HG02943 (cell line): ENCODE results near the gene MLXIP.

Experiments
- ATAC-seq: cut with Tn5 transposase; IDR thresholded peaks from one replicate; pipeline ENCODE4 v1.9.1; 2021; ENCODE audit warnings: mild to moderate bottlenecking, low read depth, moderate library complexity; ENCODE audit not compliant: unreplicated experiment

The MLXIP gene

DNA sequence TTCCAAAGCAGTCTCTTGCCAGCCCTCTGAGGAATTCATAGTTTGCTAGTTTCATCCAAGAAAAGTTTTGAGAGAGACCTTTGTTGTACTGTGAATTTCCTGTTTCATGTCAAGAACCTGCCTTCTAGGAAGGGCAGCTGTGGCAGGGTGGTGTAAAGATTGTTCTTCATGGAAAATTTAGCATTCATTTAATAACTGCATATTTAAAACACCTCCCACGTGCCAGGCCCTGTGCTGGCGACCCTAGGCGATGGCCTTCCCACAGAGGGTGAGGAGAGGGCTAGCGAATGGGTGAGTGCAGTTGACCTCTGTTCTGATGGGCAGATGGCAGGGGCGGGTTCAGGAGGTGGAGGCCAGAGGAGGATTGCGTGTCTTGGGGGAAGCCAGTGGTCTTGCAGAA is 43.2 kb downstream of the MLXIP start:
- ATAC-seq: no peak

DNA sequence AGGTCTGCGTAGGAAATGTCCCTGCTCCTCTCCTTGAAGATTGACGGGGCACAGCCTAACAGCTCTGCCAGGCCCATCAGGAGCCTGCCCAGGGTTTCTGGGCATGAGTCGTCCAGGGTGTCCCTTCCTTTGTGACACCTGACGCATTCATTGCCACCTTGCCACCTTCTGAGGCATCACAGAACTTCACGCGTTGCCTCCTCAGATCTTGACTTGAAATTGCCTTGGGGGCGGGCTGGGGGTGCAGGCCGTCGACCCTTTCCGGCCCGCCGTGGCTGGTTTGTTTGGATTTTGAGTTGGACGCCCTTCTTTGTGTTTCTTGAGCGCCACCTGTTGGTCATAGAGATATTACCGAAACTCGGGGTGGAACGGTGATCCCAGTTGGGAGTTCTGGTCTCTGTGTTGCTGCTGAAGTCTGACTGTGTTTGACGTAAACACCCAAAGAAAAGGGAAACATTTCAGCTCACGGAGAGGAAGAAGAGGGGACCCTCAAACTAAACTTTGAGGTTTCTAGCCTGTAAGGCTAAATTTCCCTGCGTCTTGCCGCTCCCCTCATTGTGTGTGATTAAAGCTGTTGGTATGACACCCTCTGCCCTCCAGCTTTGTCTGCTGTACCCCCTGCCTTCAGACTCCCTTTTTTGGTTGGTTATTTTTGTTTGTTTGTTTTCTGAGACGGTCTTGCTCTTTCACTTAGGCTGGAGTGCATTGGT is 44.6 kb downstream of the MLXIP start:
- ATAC-seq: no peak

DNA sequence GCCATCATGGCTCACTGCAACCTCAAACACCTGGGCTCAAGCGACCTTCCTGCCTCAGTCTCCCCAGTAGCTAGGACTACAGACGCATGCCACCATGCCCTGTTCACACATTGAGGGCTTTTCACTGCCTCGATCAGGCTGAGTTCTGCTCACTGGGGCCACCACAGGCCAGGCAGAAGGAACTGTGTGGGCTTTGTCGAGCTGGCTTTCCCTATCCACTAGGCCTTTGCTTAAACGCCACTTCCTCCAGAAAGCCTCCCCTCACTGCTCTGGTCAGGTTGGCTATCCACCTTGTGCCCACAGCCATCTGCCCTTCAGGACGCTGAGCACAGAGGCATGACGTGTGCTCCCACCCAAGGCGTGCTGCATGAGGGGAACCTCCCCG is 45.2 kb downstream of the MLXIP start:
- ATAC-seq: no peak

DNA sequence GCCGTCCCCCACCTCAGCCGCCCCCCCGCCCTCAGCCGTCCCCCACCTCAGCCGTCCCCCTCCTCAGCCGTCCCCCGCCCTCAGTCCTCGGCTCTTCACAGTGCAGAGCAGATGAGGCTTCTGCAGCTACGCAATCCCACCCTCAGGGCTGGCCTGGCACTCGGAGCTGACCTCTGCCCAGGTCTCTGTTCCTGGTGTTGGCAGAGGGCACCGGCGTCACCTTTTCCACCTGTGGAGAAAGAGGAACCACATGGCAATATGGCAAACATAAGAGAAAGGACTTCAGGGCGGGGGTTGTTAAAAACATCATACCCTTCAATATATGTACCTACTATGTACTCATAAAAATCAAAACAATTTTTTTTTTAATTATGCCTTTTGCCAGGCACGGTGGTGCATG is 45.8 kb downstream of the MLXIP start:
- no peak for ATAC-seq

DNA sequence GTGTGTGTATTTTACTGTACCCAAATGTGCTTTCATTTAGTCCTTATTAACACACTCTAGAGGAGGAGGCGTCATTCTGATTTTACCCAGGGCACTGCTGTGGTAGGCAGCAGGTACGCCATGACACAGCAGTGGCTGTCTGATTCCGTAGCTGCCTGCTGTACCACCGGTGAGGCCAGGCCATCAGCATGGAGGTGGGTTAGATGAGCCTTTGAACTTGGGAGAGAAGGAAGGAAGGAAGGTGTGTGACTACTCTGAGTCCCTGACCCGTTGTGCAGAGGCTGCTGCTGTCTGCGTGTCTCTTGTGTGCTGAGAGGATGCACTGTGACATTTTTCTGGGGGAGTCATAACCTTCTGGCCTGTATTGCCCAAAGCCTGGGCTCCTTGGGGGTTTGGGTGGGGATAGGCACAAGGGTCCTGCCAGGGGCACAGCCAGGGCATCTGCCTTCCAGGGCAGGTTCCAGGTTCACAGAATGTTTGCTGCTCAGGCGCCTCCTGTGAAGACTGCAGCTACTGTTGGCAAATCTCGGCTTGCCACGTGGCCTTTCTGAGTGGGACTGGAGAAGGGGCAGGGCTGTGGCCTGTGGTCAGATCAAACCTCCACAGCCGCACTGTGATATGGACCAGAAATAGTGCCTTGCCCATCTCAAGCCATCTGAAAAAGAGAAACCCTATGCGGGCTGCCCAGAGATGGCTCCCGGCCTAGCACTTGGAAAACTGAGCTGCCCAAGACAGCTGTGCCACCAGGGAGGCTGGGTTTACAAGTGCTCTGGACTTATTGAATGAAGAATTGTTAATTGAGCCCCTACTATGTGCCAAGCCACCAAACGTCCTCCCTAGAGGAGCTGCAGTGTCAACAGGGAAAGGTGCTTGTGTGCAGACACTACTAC is 47.1 kb downstream of the MLXIP start:
- ATAC-seq: no peak

DNA sequence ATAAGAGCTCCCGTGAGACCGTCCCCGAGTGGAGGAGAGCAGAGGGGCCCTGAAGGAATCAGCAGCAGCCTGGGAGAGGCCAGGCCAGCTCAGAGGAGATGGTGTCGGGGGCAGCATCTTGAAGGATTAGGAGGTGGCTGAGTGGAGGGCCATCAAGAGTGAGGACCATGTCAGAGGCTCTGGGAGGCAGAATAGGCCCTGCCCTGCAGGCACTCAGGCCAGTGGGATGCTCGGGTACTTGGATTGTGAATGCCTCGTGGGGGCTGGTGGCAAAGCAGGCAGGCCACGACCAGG is 47.7 kb downstream of the MLXIP start:
- ATAC-seq: no peak

DNA sequence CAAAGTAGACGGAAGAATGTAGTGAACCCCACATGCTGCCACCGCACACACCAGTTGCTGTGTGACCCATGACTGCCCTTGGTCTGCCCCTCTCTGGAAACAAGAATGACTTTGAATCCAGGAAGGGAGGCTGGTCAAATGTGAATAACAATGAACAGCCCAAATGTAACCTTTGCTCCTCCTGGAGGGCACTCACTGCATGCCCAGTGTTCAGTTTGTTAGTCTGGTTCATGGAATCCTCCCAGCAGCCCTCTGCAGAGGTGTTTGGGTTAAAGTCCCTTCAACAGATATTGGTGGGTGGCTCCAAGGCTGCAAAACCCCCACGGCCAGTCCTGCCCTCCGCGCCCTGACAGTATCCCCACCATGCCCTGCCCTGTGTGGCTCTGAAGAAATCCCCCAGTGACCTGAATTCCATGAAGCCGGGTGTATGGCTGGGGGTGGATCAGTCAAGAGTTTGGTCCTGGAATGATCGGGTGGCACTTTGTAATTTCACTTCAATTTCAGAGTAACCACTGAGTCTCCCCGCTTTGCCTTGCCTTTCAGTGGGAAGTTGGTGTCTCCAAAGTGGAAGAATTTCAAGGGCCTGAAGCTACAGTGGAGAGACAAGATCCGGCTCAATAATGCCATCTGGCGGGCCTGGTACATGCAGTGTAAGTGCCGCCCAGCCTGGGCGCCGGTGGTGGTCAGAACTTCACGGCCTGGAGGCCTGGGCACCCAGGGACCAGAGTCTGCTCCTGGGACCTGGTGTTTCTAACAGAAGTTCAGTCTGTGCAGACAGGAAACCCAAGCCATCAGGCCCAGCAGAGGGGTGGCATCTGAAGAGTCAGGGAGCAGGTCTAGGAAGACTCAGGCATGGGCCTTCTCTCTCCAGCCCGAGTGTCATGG is 48.4 kb downstream of the MLXIP start:
- no peak for ATAC-seq

DNA sequence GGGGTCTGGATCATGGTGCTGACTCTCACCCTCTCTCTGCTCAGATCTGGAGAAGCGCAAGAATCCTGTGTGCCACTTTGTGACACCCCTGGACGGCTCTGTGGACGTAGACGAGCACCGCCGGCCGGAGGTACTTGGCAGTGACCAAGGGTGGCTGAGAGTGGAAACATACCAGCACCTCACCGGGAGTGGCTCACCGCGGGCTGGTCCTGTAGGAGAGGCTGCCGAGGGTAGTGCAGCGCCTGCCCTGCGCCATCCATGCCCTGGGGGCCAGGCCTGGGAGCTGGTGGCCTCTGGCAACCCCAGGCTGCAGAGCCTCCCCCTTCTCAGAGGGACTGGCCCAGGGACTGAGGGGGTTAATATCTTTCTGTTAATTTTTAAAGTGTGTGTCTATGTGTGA is 49.3 kb downstream of the MLXIP start:
- no peak for ATAC-seq

DNA sequence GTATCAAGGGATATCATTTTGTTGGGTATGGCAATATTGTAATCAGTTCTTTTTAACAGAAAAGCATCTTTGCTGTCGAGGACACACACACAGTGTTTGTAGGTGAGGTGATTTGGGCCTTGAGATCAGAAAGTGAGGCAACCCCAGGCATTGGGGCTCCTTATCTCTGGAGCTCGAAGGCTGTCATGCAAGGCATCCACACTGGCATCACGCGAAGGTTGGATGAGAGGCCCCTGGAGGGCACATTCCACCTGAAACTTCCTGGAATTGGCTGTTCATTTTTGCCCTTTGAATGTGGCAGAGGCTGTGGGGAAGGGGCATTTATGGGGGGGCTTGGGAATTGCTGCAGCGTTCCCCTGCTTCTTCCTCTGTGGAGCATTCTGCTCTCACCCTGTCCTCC is 49.9 kb downstream of the MLXIP start:
- no peak for ATAC-seq

DNA sequence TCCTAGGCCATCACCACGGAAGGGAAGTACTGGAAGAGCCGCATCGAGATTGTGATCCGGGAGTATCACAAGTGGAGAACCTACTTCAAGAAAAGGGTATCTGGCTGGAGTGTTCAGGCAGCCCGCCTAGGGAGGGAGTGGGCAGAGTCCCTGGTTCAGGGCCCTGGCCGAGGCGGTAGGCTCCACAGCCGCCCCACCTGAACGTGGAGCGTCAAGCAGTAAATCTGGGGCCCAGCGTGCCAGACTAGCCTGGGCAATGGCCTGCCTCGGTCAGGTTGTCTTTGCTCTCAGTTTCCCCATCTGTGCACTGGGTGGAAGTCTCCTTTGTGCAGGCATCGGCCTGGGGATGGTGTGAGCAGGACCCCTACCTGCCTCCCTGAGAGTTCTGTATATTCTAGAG is 50.6 kb downstream of the MLXIP start:
- ATAC-seq: no peak

DNA sequence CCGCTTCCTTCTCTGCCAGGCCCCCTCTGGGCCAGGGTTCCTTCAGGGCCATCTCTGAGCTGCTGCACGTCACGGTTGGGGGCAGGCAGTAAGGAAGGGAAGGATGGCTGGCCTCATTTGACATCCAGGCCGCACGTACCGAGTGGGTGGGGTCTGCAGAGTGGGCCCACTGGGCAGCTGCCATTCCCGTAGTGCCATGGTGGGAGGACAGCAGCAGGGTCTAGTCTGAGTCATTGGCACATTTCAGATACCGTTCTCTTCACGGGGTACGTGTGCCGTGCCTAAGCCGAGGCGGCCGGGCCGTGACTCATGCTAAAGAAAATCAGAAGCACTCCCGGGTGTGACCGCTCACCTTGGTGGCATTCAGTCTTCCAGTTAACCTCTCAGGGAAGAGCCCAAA is 51.6 kb downstream of the MLXIP start:
- no peak for ATAC-seq

DNA sequence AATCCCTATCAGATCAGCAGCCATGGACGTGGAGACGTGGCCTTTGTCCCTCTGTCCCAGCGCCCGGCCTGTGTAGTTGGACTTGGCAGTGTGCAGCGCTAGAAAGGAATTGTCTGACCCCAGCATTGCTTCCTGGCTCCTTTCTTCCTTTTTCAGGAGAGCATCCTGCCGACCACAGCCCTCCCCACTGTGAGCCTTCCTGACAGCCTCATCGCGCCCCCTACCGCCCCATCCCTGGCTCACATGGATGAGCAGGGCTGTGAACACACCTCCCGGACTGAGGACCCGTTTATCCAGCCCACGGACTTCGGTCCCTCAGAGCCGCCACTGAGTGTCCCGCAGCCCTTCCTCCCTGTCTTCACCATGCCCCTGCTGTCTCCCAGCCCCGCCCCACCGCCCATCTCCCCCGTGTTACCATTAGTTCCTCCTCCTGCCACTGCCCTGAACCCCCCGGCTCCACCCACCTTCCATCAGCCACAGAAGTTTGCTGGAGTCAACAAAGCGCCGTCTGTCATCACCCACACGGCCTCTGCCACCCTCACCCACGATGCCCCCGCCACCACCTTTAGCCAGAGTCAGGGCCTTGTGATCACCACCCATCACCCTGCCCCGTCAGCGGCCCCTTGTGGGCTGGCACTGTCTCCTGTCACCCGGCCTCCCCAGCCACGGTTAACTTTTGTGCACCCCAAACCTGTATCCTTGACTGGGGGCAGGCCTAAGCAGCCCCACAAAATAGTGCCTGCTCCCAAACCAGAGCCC is 54.8 kb downstream of the MLXIP start:
- ATAC-seq: no peak

DNA sequence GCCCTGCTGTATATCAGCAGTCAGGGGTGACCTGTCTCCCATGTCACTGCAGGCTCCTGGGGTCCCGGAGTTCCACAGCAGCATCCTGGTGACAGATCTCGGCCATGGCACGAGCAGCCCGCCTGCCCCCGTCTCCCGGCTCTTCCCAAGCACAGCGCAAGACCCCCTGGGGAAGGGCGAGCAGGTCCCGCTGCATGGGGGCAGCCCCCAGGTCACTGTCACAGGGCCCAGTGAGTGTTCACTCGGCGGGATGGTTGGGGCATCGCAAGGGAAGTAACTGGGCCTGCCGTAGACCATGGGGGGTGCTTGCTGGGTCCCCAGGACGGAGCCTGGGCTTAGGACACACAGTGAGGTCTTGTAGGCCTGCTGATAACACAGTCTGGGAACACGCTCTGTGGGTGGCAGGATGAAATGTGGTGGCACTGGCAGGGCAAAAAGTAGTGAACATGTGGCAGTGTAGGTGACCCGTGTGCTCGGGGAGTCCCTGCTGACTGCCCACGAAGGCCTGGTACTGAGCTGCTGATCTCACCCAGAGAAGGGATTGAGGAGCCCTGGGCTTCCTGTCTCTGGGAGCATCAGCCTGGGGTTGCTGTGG is 57.0 kb downstream of the MLXIP start:
- ATAC-seq: no peak

DNA sequence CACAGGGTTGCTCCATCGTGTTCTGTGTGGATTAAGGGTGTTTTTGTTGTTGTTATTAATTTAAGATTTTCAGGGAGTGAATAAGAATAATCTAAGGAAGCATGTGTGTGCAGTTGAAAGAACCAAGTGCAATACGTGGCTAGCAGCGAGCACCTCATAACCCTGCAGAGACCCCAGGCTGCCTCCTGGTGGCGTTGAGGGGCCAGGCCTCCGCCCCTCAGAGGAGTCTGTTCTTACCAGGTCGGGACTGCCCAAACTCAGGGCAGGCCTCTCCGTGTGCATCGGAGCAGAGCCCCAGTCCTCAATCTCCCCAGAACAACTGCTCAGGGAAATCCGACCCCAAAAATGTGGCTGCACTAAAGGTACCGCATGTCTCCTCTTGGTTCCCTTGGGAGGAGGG is 58.7 kb downstream of the MLXIP start:
- ATAC-seq: no peak

DNA sequence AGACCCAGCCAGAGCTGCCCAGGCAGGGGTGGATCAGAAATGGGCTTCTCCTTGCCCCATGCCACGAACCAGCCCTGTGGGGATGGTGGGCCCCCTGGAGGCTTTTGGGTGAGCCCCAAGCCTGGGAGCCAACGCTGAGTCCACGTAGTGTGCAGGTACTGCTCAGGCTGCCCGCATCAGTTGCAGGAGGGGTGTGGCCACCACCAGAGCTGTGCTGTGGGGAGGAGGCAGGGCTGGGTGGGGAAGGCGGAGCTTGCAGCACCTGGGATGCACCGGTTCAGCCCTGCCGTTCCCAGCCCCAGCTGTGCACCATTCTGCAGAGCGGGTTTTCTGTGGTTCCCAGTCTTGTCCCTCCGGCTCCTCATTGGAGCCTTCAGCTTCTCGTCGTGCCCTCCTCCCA is 59.1 kb downstream of the MLXIP start:
- ATAC-seq: no peak

DNA sequence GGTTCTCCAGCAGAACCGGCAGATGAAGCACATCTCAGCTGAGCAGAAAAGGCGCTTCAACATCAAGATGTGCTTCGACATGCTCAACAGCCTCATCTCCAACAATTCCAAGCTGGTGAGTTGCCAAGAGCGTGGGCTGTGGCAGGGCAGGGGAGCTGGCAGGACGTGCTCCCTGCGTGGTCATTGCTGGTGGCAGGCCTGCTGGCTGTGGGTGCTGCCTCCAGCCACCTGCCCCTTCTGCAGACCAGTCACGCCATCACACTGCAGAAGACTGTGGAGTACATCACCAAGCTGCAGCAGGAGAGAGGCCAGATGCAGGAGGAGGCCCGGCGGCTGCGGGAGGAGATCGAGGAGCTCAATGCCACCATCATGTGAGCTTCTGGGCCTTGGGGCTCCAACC is 59.6 kb downstream of the MLXIP start:
- no peak for ATAC-seq

DNA sequence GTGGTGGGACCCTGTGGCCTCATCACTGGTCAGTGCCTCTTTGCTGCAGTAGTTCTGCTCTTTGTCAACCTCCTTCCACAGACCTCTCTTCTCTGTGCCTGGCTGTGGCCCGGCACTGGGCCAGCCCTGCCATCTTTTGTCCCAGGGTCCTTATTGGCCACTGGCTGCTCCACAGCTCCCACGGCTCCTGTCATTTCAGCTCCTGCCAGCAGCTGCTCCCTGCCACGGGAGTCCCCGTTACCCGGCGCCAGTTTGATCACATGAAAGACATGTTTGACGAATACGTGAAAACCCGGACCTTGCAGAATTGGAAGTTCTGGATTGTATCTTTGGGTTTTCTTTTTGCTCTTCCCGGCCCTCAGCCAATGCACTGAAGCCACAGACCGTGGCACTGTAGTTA is 60.1 kb downstream of the MLXIP start:
- ATAC-seq: no peak

DNA sequence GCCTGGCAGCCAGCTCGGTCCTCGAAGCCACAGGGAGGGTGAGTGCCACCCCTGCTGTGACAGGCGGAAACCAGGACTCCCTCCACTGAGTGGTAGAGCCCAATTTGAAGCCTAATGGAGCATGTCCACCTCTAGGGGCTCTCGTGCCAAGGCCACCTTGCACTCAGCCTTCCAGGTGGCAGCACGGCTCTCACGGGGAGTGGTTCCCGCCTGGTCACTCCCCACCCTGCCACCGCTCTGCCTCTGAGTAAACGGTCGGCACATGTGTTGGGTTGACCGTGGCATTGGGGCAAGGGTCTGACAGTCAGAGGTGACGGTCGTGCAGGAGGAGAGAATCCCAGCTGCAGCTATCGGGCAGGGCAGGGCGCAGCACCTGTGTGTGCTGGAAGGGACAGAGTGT is 60.7 kb downstream of the MLXIP start:
- ATAC-seq: no peak

DNA sequence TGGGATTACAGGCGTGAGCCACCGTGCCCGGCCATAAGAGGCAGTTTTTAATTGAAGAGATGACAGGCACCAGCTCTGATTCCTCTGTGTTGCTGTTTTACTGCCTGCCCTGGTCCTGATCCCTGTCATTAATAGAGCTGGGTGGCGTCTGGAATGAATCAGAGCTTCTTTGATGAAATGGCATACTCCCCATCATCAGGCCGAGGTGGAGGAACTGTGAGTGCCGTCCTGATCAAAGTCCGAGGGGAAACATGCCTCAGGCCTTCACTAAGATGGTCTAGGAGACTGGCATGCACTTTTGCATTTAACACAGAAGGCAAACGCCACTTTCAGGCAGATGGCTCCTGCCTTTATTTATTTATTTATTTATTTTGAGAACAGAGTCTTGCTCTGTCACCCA is 61.4 kb downstream of the MLXIP start:
- ATAC-seq: no peak
